ENCODE data around the gene NPAS3. TPM values are rescaled to one million over a fixed set of nuclear protein-coding genes. Genes with fewer than 3 reads are reported as not detected.

NPAS3 gene
- total RNA-seq, 2 experiments from 2014 or later, result not detected

DNA sequence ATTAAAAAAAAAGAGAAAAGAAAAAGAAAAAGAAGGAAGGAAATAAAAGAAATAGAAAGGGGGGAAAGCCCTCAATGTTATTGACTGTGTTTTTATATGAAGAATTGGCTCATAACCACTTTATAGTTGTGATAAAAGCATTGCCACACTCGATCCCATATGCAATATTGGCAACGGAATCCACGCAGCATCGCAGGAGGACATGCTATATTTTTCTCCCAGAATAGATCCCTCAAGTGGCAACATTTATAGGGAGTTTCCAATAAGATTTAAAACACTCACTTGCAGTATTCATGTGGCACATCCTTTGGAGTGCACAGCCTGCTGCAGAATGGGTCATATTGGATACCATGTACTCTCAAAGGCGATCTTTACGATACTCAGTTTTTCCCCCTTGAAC is 788.9 kb downstream of the NPAS3 start:
- H3K9me3 Mint-ChIP-seq (ENCODE audit: insufficient read depth), result no peaks in the 10 kb centered on the region
- no peaks in the 10 kb centered on the region for H3K27me3 Mint-ChIP-seq (ENCODE audit: low read depth)
- H3K4me1 Mint-ChIP-seq (ENCODE audit: low read depth), result no peaks in the 10 kb centered on the region
- POLR2A ChIA-PET, result no interaction called here
- DNase-seq (no peak), ATAC-seq (no peak)
- no peak overlapping the region for H3K4me3 Mint-ChIP-seq
- H3K36me3 Mint-ChIP-seq (ENCODE audit: low read depth), result no peaks in the 10 kb centered on the region
- CTCF ChIA-PET, result no interaction called here
- H3K27ac Mint-ChIP-seq, result no peak overlapping the region

DNA sequence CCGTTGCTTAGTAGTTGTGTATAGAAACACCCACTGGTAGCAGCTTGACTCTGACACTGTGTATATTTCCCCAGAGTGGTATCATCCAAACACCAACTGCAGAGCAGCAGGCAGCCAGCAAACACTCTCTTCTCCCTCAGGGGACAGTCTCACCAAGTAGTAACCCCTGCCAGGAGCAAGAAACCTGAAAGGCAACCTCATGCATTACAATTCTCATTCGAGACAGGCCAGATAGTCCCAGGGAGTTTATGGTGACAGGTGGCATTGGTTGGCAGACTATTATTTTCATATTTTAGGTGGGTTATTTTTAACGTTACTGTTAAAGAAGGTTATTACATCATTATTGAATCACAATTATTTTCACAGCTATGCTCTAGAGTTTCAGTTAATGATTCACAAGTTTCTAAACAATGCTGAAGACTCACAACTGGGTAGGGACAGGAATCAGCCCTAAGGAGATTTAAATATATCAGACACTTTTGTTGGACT is 789.4 kb downstream of the NPAS3 start:
- Mint-ChIP-seq H3K4me3 (no peak overlapping the region), H3K4me1 (ENCODE audit: low read depth) (no peaks in the 10 kb centered on the region), H3K27ac (no peak overlapping the region), H3K27me3 (ENCODE audit: low read depth) (no peaks in the 10 kb centered on the region), H3K36me3 (ENCODE audit: low read depth) (no peaks in the 10 kb centered on the region), H3K9me3 (ENCODE audit: insufficient read depth) (no peaks in the 10 kb centered on the region)
- ATAC-seq, result no peak
- POLR2A ChIA-PET, result no interaction called here
- CTCF ChIA-PET, result no interaction called here
- DNase-seq, result no peak

DNA sequence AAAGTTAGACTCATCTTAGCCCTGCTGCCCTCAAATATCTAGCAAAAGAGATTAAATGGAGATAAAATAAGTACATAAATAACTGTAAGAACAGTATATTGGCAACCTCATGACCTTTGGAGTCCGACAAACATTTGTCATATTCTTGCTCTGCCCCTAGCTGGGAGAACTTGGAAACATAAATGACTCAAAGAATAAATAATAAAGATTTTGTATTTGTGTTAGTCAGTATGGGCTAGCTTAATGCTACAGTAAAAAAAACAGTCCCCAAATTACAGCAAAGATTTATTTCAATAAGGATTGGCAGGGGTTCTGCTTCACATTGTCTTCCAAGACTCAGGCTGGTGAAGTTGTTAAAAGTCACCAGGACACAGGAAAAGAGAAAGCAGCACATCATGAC is 791.5 kb downstream of the NPAS3 start:
- POLR2A ChIA-PET, result no interaction called here
- CTCF ChIA-PET, result no interaction called here
- no peak for DNase-seq
- no peak for ATAC-seq
- Mint-ChIP-seq H3K4me3 (no peak overlapping the region), H3K36me3 (ENCODE audit: low read depth) (no peaks in the 10 kb centered on the region), H3K27me3 (ENCODE audit: low read depth) (no peaks in the 10 kb centered on the region), H3K9me3 (ENCODE audit: insufficient read depth) (no peaks in the 10 kb centered on the region), H3K27ac (no peak overlapping the region), H3K4me1 (ENCODE audit: low read depth) (no peaks in the 10 kb centered on the region)

DNA sequence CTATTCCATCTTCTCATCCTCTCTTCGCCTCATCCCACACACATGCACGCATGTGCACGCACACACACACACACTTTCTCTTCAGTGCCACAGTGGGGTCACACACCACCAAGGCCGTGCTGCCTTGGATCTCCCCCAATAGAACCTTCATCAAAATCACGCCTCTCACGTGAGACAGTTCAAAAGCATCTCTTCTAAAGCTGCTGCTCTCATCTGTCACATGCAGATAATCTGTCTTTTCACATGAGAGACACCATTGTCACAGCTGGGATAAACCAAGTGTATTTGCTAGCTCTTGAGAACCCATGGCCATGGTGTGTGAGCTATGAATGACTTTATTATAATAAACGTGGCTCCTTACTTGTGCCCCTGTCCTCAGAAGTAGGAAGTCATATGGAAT is 793.5 kb downstream of the NPAS3 start:
- Mint-ChIP-seq H3K9me3 (ENCODE audit: insufficient read depth) (no peaks in the 10 kb centered on the region), H3K4me1 (ENCODE audit: low read depth) (no peaks in the 10 kb centered on the region), H3K4me3 (no peak overlapping the region), H3K36me3 (ENCODE audit: low read depth) (no peaks in the 10 kb centered on the region), H3K27me3 (ENCODE audit: low read depth) (no peaks in the 10 kb centered on the region), H3K27ac (no peak overlapping the region)
- no peak for DNase-seq
- CTCF ChIA-PET, result no interaction called here
- POLR2A ChIA-PET, result no interaction called here
- no peak for ATAC-seq

DNA sequence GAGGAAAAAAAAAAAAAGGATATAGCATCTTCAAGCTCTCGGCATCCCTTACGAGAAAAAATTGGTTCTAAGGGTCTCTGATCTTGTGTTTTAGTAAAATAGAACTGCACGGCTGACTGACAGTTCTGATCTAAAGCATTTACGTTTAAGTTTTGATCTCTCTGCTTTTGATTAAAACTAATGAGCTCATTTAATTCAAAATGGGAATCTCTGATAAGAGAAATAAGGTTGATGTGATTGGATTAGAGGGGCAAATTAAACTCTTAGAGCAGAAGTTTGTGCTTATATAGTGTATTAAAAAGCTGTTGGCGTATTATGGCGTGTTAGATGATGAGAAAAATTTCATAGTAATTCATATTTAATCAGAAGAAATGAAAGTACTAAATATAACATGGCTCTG is 794.6 kb downstream of the NPAS3 start:
- ATAC-seq (no peak), DNase-seq (no peak)
- Mint-ChIP-seq H3K4me1 (ENCODE audit: low read depth) (no peaks in the 10 kb centered on the region), H3K9me3 (ENCODE audit: insufficient read depth) (no peaks in the 10 kb centered on the region), H3K27me3 (ENCODE audit: low read depth) (no peaks in the 10 kb centered on the region), H3K36me3 (ENCODE audit: low read depth) (no peaks in the 10 kb centered on the region), H3K4me3 (no peak overlapping the region), H3K27ac (no peak overlapping the region)
- ChIA-PET POLR2A (interaction anchor here (0.6 kb wide), 1 partner anchor 146 kb away, joined by 3 read pairs; no protein-coding TSS in a partner anchor), CTCF (interaction anchor here (0.6 kb wide), 1 partner anchor 254 kb away, joined by 4 read pairs; no protein-coding TSS in a partner anchor)

DNA sequence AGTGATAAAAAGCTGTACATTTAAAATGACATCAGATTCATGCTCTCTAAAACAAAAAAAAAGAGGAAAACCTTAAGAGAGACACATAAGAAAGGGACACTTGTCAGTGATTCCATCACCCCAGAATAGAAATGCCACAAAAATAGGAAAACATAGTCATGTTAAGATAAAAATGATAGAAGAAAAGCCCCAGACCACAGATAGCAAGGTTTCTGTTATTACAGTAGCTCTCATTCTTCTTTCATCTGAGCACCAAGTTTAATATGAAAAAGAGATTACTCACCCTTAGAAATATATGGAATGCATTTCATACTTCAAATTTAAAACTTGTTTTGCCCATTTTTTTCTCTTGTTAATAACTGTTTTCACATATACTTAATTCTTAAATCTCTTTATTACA is 795.0 kb downstream of the NPAS3 start:
- CTCF ChIA-PET, result interaction anchor here (0.6 kb wide), 1 partner anchor 255 kb away, joined by 4 read pairs; no protein-coding TSS in a partner anchor
- no peaks in the 10 kb centered on the region for H3K27me3 Mint-ChIP-seq (ENCODE audit: low read depth)
- H3K4me1 Mint-ChIP-seq (ENCODE audit: low read depth), result no peaks in the 10 kb centered on the region
- ATAC-seq (no peak), DNase-seq (no peak)
- no peaks in the 10 kb centered on the region for H3K36me3 Mint-ChIP-seq (ENCODE audit: low read depth)
- no peak overlapping the region for H3K4me3 Mint-ChIP-seq
- H3K9me3 Mint-ChIP-seq (ENCODE audit: insufficient read depth), result no peaks in the 10 kb centered on the region
- no peak overlapping the region for H3K27ac Mint-ChIP-seq
- POLR2A ChIA-PET, result interaction anchor here (0.6 kb wide), 1 partner anchor 146 kb away, joined by 3 read pairs; no protein-coding TSS in a partner anchor

DNA sequence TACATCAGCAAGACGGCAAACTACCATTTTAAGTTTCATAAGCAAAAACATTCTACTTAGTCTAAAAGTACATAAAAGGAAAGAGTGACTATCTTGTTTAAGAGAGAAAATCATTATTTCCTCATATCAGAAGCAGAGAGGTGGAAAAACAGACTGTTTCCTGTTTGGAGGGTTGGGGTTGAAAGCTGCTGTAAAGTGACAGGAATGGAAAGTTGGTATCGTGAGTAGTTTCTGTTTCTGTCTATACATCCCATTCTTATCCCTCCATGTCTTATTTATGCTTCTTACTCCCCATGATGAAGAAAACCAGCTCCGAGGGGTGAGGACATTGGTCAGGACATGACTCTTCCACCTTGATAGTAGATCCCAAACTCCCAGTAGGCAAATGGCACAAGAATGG is 795.7 kb downstream of the NPAS3 start:
- no peak overlapping the region for H3K4me3 Mint-ChIP-seq
- H3K4me1 Mint-ChIP-seq (ENCODE audit: low read depth), result no peaks in the 10 kb centered on the region
- H3K36me3 Mint-ChIP-seq (ENCODE audit: low read depth), result no peaks in the 10 kb centered on the region
- H3K27ac Mint-ChIP-seq, result no peak overlapping the region
- no peaks in the 10 kb centered on the region for H3K27me3 Mint-ChIP-seq (ENCODE audit: low read depth)
- ChIA-PET CTCF (no interaction called here), POLR2A (no interaction called here)
- DNase-seq (no peak), ATAC-seq (no peak)
- no peaks in the 10 kb centered on the region for H3K9me3 Mint-ChIP-seq (ENCODE audit: insufficient read depth)

DNA sequence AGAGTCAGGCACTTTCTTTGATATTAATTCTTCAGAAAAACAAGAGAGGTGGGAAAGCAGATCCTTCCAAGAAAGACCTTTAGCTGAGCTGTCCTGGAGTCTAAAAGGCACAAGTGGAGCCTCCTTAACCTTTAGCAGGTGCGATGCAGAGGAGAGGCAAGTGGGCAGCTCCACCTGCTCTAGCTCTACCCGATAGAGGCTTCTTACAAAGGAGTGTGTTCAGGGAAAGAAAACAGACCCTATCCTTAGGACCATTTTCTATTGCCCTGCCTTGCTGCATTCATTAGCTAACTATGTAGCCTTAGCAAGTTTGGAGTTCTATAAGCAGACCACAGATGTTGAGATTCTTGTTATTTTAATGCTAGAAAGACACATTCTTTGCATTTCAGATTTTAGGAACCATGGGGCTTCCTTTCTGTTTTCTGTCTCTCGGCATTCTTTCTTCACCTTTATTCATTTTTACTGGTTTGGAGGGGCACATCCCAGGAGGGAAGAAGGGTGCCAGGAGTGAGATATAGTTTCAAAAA is 797.7 kb downstream of the NPAS3 start:
- ChIA-PET POLR2A (no interaction called here), CTCF (no interaction called here)
- ATAC-seq (no peak), DNase-seq (no peak)
- Mint-ChIP-seq H3K36me3 (ENCODE audit: low read depth) (no peaks in the 10 kb centered on the region), H3K4me1 (ENCODE audit: low read depth) (no peaks in the 10 kb centered on the region), H3K27ac (no peak overlapping the region), H3K9me3 (ENCODE audit: insufficient read depth) (no peaks in the 10 kb centered on the region), H3K27me3 (ENCODE audit: low read depth) (no peaks in the 10 kb centered on the region), H3K4me3 (no peak overlapping the region)

DNA sequence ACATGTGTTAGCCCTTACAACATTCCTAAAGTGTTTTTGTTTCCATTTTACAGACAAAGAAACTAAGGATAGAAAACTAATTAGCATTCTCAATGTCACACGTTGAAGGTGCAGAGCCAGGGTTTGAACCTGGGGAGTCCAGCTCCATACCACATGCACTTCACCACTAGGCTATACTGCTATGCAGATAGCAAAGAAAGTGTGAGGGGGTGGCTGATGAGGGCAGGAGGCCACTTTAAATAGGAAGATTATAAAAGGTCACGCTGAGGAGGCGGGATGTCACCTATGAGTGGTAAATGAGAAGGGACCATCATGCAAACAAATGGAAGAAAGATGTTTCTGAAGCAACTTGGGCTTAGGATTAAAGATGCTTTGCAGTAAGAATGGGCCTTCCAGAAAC is 798.3 kb downstream of the NPAS3 start:
- no peak for ATAC-seq
- H3K27ac Mint-ChIP-seq, result no peak overlapping the region
- no peaks in the 10 kb centered on the region for H3K36me3 Mint-ChIP-seq (ENCODE audit: low read depth)
- no peaks in the 10 kb centered on the region for H3K27me3 Mint-ChIP-seq (ENCODE audit: low read depth)
- POLR2A ChIA-PET, result no interaction called here
- CTCF ChIA-PET, result no interaction called here
- no peaks in the 10 kb centered on the region for H3K9me3 Mint-ChIP-seq (ENCODE audit: insufficient read depth)
- no peak for DNase-seq
- H3K4me3 Mint-ChIP-seq, result no peak overlapping the region
- H3K4me1 Mint-ChIP-seq (ENCODE audit: low read depth), result no peaks in the 10 kb centered on the region

DNA sequence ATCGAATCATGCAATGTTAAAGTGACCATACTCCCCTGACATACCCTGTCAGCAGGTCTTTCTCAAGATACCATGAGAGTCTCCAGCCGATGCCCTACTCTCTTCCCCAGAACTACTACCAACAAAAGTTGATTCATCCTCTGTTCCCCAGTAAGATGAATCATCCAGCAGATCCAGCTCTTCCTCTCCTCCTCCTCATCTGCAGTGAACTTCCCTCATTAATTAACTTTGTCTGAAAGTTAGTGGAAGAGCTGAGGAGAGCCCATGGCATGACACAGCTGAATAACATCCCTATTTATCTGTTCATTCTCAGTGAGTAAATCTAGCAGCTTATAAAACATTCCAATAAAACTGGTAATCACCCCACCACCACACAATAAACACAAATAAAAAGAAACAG is 798.8 kb downstream of the NPAS3 start:
- no peaks in the 10 kb centered on the region for H3K36me3 Mint-ChIP-seq (ENCODE audit: low read depth)
- no peak for ATAC-seq
- ChIA-PET CTCF (no interaction called here), POLR2A (no interaction called here)
- DNase-seq, result no peak
- no peak overlapping the region for H3K4me3 Mint-ChIP-seq
- no peaks in the 10 kb centered on the region for H3K27me3 Mint-ChIP-seq (ENCODE audit: low read depth)
- H3K4me1 Mint-ChIP-seq (ENCODE audit: low read depth), result no peaks in the 10 kb centered on the region
- no peaks in the 10 kb centered on the region for H3K9me3 Mint-ChIP-seq (ENCODE audit: insufficient read depth)
- H3K27ac Mint-ChIP-seq, result no peak overlapping the region

DNA sequence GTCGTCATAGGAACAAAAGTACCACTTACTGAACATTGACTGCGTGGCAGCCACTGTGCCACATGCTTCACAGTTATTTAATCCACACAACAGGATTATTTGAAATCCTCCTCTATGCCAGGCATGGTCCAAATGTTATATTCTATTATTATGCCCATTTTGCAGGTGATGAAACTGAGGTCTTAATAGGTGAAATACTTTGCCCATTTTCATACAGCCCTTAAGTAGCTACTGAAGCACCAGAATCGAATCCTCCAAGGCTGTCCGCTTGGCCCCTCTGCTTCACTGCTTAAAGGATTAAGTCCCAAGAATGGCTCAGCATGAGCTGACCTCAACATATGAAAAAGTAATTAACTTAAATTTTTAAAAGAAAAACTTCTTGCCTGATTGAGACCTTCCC is 799.4 kb downstream of the NPAS3 start:
- Mint-ChIP-seq H3K4me1 (ENCODE audit: low read depth) (no peaks in the 10 kb centered on the region), H3K27ac (no peak overlapping the region), H3K4me3 (no peak overlapping the region), H3K9me3 (ENCODE audit: insufficient read depth) (no peaks in the 10 kb centered on the region), H3K36me3 (ENCODE audit: low read depth) (no peaks in the 10 kb centered on the region), H3K27me3 (ENCODE audit: low read depth) (no peaks in the 10 kb centered on the region)
- POLR2A ChIA-PET, result no interaction called here
- ATAC-seq, result no peak
- CTCF ChIA-PET, result no interaction called here
- DNase-seq, result no peak

DNA sequence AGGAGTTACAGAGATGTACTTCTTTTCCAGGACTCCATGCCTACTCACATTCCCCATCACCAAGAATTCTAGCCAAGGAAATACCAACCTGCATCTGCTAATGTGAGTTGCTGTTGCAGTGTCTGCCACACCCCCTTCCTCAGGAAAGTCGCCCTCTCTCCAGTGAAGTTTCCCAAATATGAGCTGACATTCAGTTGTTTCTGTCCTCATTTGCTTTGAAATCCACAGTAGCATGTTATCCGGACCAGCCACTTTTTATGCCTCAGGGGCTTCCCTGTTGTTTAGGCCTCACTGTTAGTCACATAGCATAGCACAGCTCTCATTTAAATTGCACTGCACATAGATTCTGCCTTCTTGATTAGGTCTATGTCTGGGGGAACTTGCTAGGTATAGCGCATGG is 799.8 kb downstream of the NPAS3 start:
- H3K4me1 Mint-ChIP-seq (ENCODE audit: low read depth), result no peaks in the 10 kb centered on the region
- no peaks in the 10 kb centered on the region for H3K36me3 Mint-ChIP-seq (ENCODE audit: low read depth)
- no peaks in the 10 kb centered on the region for H3K9me3 Mint-ChIP-seq (ENCODE audit: insufficient read depth)
- ATAC-seq (no peak), DNase-seq (no peak)
- POLR2A ChIA-PET, result interaction anchor here (0.6 kb wide), 1 partner anchor 38 kb away, joined by 3 read pairs; no protein-coding TSS in a partner anchor
- H3K4me3 Mint-ChIP-seq, result no peak overlapping the region
- CTCF ChIA-PET, result no interaction called here
- no peaks in the 10 kb centered on the region for H3K27me3 Mint-ChIP-seq (ENCODE audit: low read depth)
- no peak overlapping the region for H3K27ac Mint-ChIP-seq

DNA sequence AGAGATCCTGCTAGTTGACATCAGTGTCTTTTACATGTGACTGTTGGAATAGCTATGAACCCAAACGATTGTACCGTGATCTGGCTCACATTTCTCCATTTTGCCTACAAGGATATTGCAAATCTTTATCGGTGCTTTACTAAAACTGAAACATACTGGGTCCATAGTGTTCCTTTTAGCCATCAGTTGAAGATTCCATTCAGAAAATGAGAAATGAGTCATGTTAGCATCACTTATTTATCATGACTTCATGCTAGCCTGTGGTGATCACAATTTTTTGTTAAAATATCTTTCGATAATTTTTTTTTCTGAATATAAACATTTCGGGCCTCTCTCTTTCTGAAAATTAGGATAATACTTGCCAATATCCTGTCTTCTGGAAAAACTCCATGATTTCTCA is 801.9 kb downstream of the NPAS3 start:
- no peaks in the 10 kb centered on the region for H3K4me1 Mint-ChIP-seq (ENCODE audit: low read depth)
- no peaks in the 10 kb centered on the region for H3K36me3 Mint-ChIP-seq (ENCODE audit: low read depth)
- no peak overlapping the region for H3K4me3 Mint-ChIP-seq
- no peaks in the 10 kb centered on the region for H3K9me3 Mint-ChIP-seq (ENCODE audit: insufficient read depth)
- no peak for ATAC-seq
- ChIA-PET POLR2A (no interaction called here), CTCF (no interaction called here)
- H3K27ac Mint-ChIP-seq, result no peak overlapping the region
- no peaks in the 10 kb centered on the region for H3K27me3 Mint-ChIP-seq (ENCODE audit: low read depth)
- DNase-seq, result no peak

Measured in activated CD8-positive, alpha-beta T cell treated with anti-CD3 and anti-CD28 coated beads, Interleukin-2, amount 10 ng/mL, durations not matched to agents 7 days and 5 days (primary cell).